Measurements from ENCODE around the gene GLUL. TPM values are rescaled to one million over a fixed set of nuclear protein-coding genes. Genes with fewer than 3 reads are reported as not detected.

The GLUL gene
- total and polyA plus RNA-seq, 12 donors: 131 to 787 (median 409) TPM

GRCh38 chr1:182408435-182409075 lies 17.0 kb upstream of the GLUL start:
- Histone ChIP-seq H3K27me3 (peaks cover 0 to 10% (median 6%) of the 10 kb centered on the region in 7 donors), H3K4me3 (no peak overlapping the region), H3K4me1 (peaks cover 0 to 11% (median 4%) of the 10 kb centered on the region in 9 donors), H3K27ac (no peak overlapping the region), H3K36me3 (no peaks in the 10 kb centered on the region), H3K9me3 (peaks cover 0 to 10% (median 0%) of the 10 kb centered on the region in 11 donors)
- TF ChIP-seq CTCF (IDR thresholded peaks at IDR 0.05): no peak
- DNase-seq (no peak), ATAC-seq (no peak)
- WGBS, 2 donors: 82 to 84% methylated on average over 3 of the region's 3 CpGs
- intact Hi-C loops (cut with DNase I): no loop called here

GRCh38 chr1:182407724-182408123 lies 16.1 kb upstream of the GLUL start:
- no peak for DNase-seq
- Histone ChIP-seq H3K9me3 (peaks cover 0 to 10% (median 0%) of the 10 kb centered on the region in 11 donors), H3K4me1 (peaks cover 0 to 11% (median 4%) of the 10 kb centered on the region in 9 donors), H3K27me3 (peaks cover 0 to 10% (median 6%) of the 10 kb centered on the region in 7 donors), H3K36me3 (no peaks in the 10 kb centered on the region), H3K4me3 (no peak overlapping the region), H3K27ac (no peak overlapping the region)
- intact Hi-C loops (cut with DNase I): no loop called here
- no peak for ATAC-seq
- 53 to 57% methylated on average over 3 of the region's 3 CpGs for WGBS, 2 donors
- TF ChIP-seq CTCF (IDR thresholded peaks at IDR 0.05): no peak

GRCh38 chr1:182406012-182406411 lies 14.4 kb upstream of the GLUL start:
- intact Hi-C loops (cut with DNase I): no loop called here
- Histone ChIP-seq H3K4me3 (no peak overlapping the region), H3K27me3 (peaks cover 0 to 10% (median 6%) of the 10 kb centered on the region in 7 donors), H3K4me1 (peaks cover 0 to 10% (median 4%) of the 10 kb centered on the region in 9 donors), H3K9me3 (peaks cover 0 to 10% (median 0%) of the 10 kb centered on the region in 11 donors), H3K27ac (no peak overlapping the region), H3K36me3 (no peaks in the 10 kb centered on the region)
- 73 to 81% methylated on average over 1 of the region's 1 CpG for WGBS, 2 donors
- no peak for DNase-seq
- no peak for TF ChIP-seq CTCF (IDR thresholded peaks at IDR 0.05)
- ATAC-seq: no peak

- Histone ChIP-seq H3K9me3 (peaks cover 0 to 10% (median 0%) of the 10 kb centered on the region in 11 donors), H3K4me3 (no peak overlapping the region), H3K27ac (no peak overlapping the region), H3K36me3 (no peaks in the 10 kb centered on the region), H3K4me1 (peaks cover 0 to 6% (median 2%) of the 10 kb centered on the region in 9 donors), H3K27me3 (peaks cover 0 to 10% (median 6%) of the 10 kb centered on the region in 7 donors)
- TF ChIP-seq CTCF (IDR thresholded peaks at IDR 0.05): no peak
- intact Hi-C loops (cut with DNase I): no loop called here
- WGBS, 2 donors: 92 to 96% methylated on average over 1 of the region's 1 CpG
- ATAC-seq: no peak
- no peak for DNase-seq
Measured at GRCh38 chr1:182405578-182405977, 14.0 kb upstream of the GLUL start.

Measured in heart right ventricle (tissue), 16 donors.